NK-92 (cell line): Measurements from ENCODE around the gene DSE.

Experiments
- DNase-seq: peaks from one replicate; lab custom pipeline; 2025; ENCODE audit not compliant: unreplicated experiment; lab: John Stamatoyannopoulos, UW

The DSE gene

GRCh38 chr6:116444575-116444974, 73.8 kb downstream of the DSE start:
- DNase-seq = no peak

GRCh38 chr6:116445102-116445501, 74.4 kb downstream of the DSE start:
- no peak for DNase-seq

GRCh38 chr6:116446399-116446798, 75.7 kb downstream of the DSE start:
- DNase-seq = no peak

- no peak for DNase-seq
Observed at GRCh38 chr6:116447052-116447451, 76.3 kb downstream of the DSE start.

GRCh38 chr6:116447496-116448011, 76.8 kb downstream of the DSE start:
- DNase-seq = no peak

- DNase-seq = no peak
Observed at GRCh38 chr6:116449565-116449964, 78.8 kb downstream of the DSE start.

GRCh38 chr6:116450185-116450710, 79.5 kb downstream of the DSE start:
- DNase-seq = no peak

GRCh38 chr6:116450769-116451740, 80.3 kb downstream of the DSE start:
- DNase-seq = no peak

- no peak for DNase-seq
Observed at GRCh38 chr6:116451916-116452315, 81.2 kb downstream of the DSE start.

- no peak for DNase-seq
Observed at GRCh38 chr6:116452531-116452930, 81.8 kb downstream of the DSE start.

GRCh38 chr6:116456106-116456505, 85.4 kb downstream of the DSE start:
- no peak for DNase-seq

GRCh38 chr6:116456927-116457326, 86.2 kb downstream of the DSE start:
- no peak for DNase-seq

GRCh38 chr6:116458264-116458663, 87.5 kb downstream of the DSE start:
- DNase-seq = no peak

GRCh38 chr6:116459927-116460326, 89.2 kb downstream of the DSE start:
- no peak for DNase-seq

- no peak for DNase-seq
Observed at GRCh38 chr6:116461331-116461931, 90.7 kb downstream of the DSE start, which contains the start of gene CALHM6. Gene CALHM6, plus strand, starts transcription at chr6:116461375. Its CDS starts 555 bp downstream, at chr6:116461930.

GRCh38 chr6:116461932-116462885, 91.5 kb downstream of the DSE start:
- DNase-seq = no peak

GRCh38 chr6:116463301-116463700, 92.6 kb downstream of the DSE start:
- DNase-seq = no peak

GRCh38 chr6:116465246-116465645, 94.5 kb downstream of the DSE start:
- no peak for DNase-seq

- no peak for DNase-seq
Observed at GRCh38 chr6:116467096-116467495, 96.3 kb downstream of the DSE start.

- no peak for DNase-seq
Observed at GRCh38 chr6:116467514-116467913, 96.8 kb downstream of the DSE start.

- DNase-seq = no peak
Observed at GRCh38 chr6:116468293-116468692, 97.5 kb downstream of the DSE start.
